A549 (cell line): ENCODE data around the gene CDKN2D. TPM values are rescaled to one million over a fixed set of nuclear protein-coding genes. Genes with fewer than 3 reads are reported as not detected.

ENCODE experiments used
- ATAC-seq, 2 experiments: fragments of 200-7000 bp in 1 of 2; fragments of >200 bp in 1 of 2; cut with Nextera tagmentation in 1 of 2; cut with Tn5 transposase in 1 of 2; 3 replicates each; pipeline versions ENCODE4 v1.8.0 to v1.9.1; 2018 to 2020; ENCODE audit warnings: mild to moderate bottlenecking in 1 of 2, moderate library complexity in 1 of 2
- CTCF ChIA-PET: fragments of 300-600 bp; sonication (Branson Sonifier 250); formaldehyde crosslinking; extraction: SDS; loops from one replicate; lab custom pipeline; 2021; ENCODE audit warnings: antibody characterized with exemption, inconsistent platforms; lab: Yijun Ruan, JAX
- POLR2A ChIA-PET: fragments of 350-600 bp; formaldehyde crosslinking; extraction: SDS; loops from one replicate; lab custom pipeline; 2021; ENCODE audit warnings: antibody characterized with exemption, inconsistent platforms; lab: Yijun Ruan, JAX
- DNase-seq, 2 experiments: peaks; one replicate each; pipeline versions ENCODE4 v3.0.0 to v3.0.0-alpha.2; 2011 to 2016; ENCODE audit warnings: low read depth in 1 of 2, low spot score in 1 of 2
- FAIRE-seq: peaks from 2 replicates; lab custom pipeline; 2011; peaks lifted over from hg19 to GRCh38; lab: Jason Lieb, UNC
- H3K27ac ChIP-seq, 2 experiments: fragments of >200 bp; sonication (Bioruptor Twin); formaldehyde crosslinking; 3 replicates each; pipeline ENCODE4 v1.5.1; 2016 to 2017
- H3K4me1 ChIP-seq: fragments of >200 bp; sonication (Bioruptor Twin); formaldehyde crosslinking; 3 replicates; pipeline ENCODE4 v1.6.1; 2016
- H3K4me2 ChIP-seq: fragments of >200 bp; sonication (Bioruptor Twin); formaldehyde crosslinking; 3 replicates; pipeline ENCODE4 v1.6.1; 2016
- H3K4me3 ChIP-seq: fragments of >200 bp; sonication (Bioruptor Twin); formaldehyde crosslinking; 3 replicates; pipeline ENCODE4 v1.5.1; 2016
- H3K9me3 ChIP-seq: fragments of >200 bp; sonication (Bioruptor Twin); formaldehyde crosslinking; 3 replicates; pipeline ENCODE4 v1.6.1; 2016
- ATOH8 ChIP-seq: fragments of 250-450 bp; sonication (Bioruptor Pico); IDR thresholded peaks from 2 replicates; pipeline ENCODE4 v1.5.0; 2020; ENCODE audit warnings: low read depth, mild to moderate bottlenecking, moderate library complexity
- BCL3 ChIP-seq: fragments of >200 bp; sonication (Bioruptor Twin); formaldehyde crosslinking; IDR thresholded peaks from 3 replicates; pipeline ENCODE4 v1.6.1; 2016
- CBX2 ChIP-seq: fragments of 200-600 bp; sonication (generic); IDR thresholded peaks from 2 replicates; pipeline ENCODE4 v1.6.1; 2016; ENCODE audit warnings: low read depth, mild to moderate bottlenecking, borderline replicate concordance
- CBX8 ChIP-seq: fragments of 200-600 bp; sonication (generic); IDR thresholded peaks from 2 replicates; pipeline ENCODE4 v1.6.1; 2016
- CEBPB ChIP-seq, 2 experiments: fragments of >200 bp in 1 of 2; sonication (Bioruptor Twin) in 1 of 2; formaldehyde crosslinking in 1 of 2; IDR thresholded peaks; 2 replicates each; pipeline ENCODE4 v1.6.1; 2012 to 2016
- CTCF ChIP-seq: fragments of >200 bp; sonication (Bioruptor Twin); formaldehyde crosslinking; IDR thresholded peaks from 3 replicates; pipeline ENCODE4 v1.5.1; 2016
- E2F6 ChIP-seq: IDR thresholded peaks from 2 replicates; pipeline ENCODE4 v1.6.1; 2012; ENCODE audit warnings: low read depth, borderline replicate concordance
- EHMT2 ChIP-seq: fragments of 200-600 bp; sonication (generic); IDR thresholded peaks from 2 replicates; pipeline ENCODE4 v1.6.1; 2016; ENCODE audit warnings: antibody characterized with exemption, low read depth, mild to moderate bottlenecking, moderate library complexity
- FOXS1 ChIP-seq: fragments of 250-450 bp; sonication (Bioruptor Pico); IDR thresholded peaks from 2 replicates; pipeline ENCODE4 v1.5.0; 2020; ENCODE audit warnings: mild to moderate bottlenecking, moderate library complexity
- HDAC2 ChIP-seq: fragments of 200-600 bp; sonication (generic); IDR thresholded peaks from 2 replicates; pipeline ENCODE4 v1.6.1; 2016
- HEYL ChIP-seq: fragments of 250-450 bp; sonication (Bioruptor Pico); IDR thresholded peaks from 2 replicates; pipeline ENCODE4 v1.8.0; 2021; ENCODE audit warnings: mild to moderate bottlenecking, moderate library complexity
- HOXA7 ChIP-seq: fragments of 250-450 bp; sonication (Bioruptor Pico); IDR thresholded peaks from 2 replicates; pipeline ENCODE4 v1.5.0; 2020; ENCODE audit warnings: mild to moderate bottlenecking, moderate library complexity
- HOXB13 ChIP-seq: fragments of 250-450 bp; sonication (Bioruptor Pico); IDR thresholded peaks from 2 replicates; pipeline ENCODE4 v1.5.0; 2020; ENCODE audit warnings: low read depth, mild to moderate bottlenecking, moderate library complexity
- JUNB ChIP-seq: fragments of >200 bp; sonication (Bioruptor Twin); formaldehyde crosslinking; IDR thresholded peaks from 2 replicates; pipeline ENCODE4 v1.6.1; 2016
- KDM1A ChIP-seq: fragments of 200-600 bp; sonication (generic); IDR thresholded peaks from 2 replicates; pipeline ENCODE4 v1.6.1; 2016; ENCODE audit warnings: low read depth, mild to moderate bottlenecking
- KDM5A ChIP-seq: fragments of 200-600 bp; sonication (generic); IDR thresholded peaks from 2 replicates; pipeline ENCODE4 v1.6.1; 2016; ENCODE audit warnings: antibody characterized with exemption, mild to moderate bottlenecking
- MAZ ChIP-seq: fragments of 150-350 bp; IDR thresholded peaks from 2 replicates; pipeline ENCODE4 v1.6.1; 2014; ENCODE audit warnings: antibody characterized with exemption, low read depth, low read length, borderline replicate concordance
- NPAS2 ChIP-seq: fragments of 250-450 bp; sonication (Bioruptor Pico); IDR thresholded peaks from 2 replicates; pipeline ENCODE4 v1.8.0; 2022; ENCODE audit warnings: mild to moderate bottlenecking, moderate library complexity, borderline replicate concordance
- POLR2AphosphoS2 ChIP-seq: conservative IDR thresholded peaks from 2 replicates; pipeline ENCODE4 v1.6.1; 2012; ENCODE audit warnings: low read length, improper control_type of control experiment, inconsistent platforms
- RAD21 ChIP-seq, 2 experiments: fragments of >200 bp in 1 of 2; sonication (Bioruptor Twin) in 1 of 2; formaldehyde crosslinking in 1 of 2; IDR thresholded peaks in 1 of 2; conservative IDR thresholded peaks in 1 of 2; 2 replicates in 1 of 2; 3 replicates in 1 of 2; pipeline ENCODE4 v1.6.1; 2012 to 2018; ENCODE audit warnings: inconsistent platforms in 1 of 2
- REST ChIP-seq: fragments of 200-600 bp; sonication (generic); IDR thresholded peaks from 2 replicates; pipeline ENCODE4 v1.6.1; 2016; ENCODE audit warnings: antibody characterized with exemption, mild to moderate bottlenecking, moderate library complexity
- SMC3 ChIP-seq: fragments of >200 bp; sonication (Bioruptor Twin); formaldehyde crosslinking; IDR thresholded peaks from 3 replicates; pipeline ENCODE4 v1.6.1; 2018; ENCODE audit warnings: inconsistent platforms
- TFCP2L1 ChIP-seq: fragments of 250-450 bp; sonication (Bioruptor Pico); IDR thresholded peaks from 2 replicates; pipeline ENCODE4 v1.5.0; 2021; ENCODE audit warnings: mild to moderate bottlenecking
- ZC3H11A ChIP-seq: fragments of 450-650 bp; IDR thresholded peaks from 2 replicates; pipeline ENCODE4 v1.6.1; 2014; ENCODE audit warnings: antibody characterized with exemption, mild to moderate bottlenecking
- ZNF302 ChIP-seq: fragments of 250-450 bp; sonication (Bioruptor Pico); IDR thresholded peaks from 2 replicates; pipeline ENCODE4 v1.9.0; 2021; ENCODE audit warnings: inconsistent platforms, mild to moderate bottlenecking, moderate library complexity
- WGBS: methylation state at CpG from one replicate; pipeline ENCODE4 v1.1.6; 2017; ENCODE audit errors: missing lambda C conversion rate; 5-methylcytosine and 5-hydroxymethylcytosine counted together
- polyA plus RNA-seq, 4 experiments: library from polyadenylated mRNA; depleted of rRNA in 3 of 4; stranded (reverse); fragments of >200 nt; fragmentation: RNase III in 1 of 4; extraction: RNeasy Plus Mini Kit Qiagen cat#74134 plus additional on column Dnase treatment in 1 of 4; gene quantifications; 2 replicates in 3 of 4; 3 replicates in 1 of 4; pipeline ENCODE4 v1.2.3, GENCODE V29; 2011 to 2017

Gene CDKN2D
- polyA plus RNA-seq, 2 of the 4 experiments (the other 2 are of a cell fraction), result 3.1 to 4.3 TPM

- DNase-seq (peak in 1 of 2 experiments; percentile 50), ATAC-seq (peak; percentile 1 to 51; a peak in 5 of 6 replicates), FAIRE-seq (no peak)
- POLR2A ChIA-PET, result no interaction called here
- peak overlapping the region; percentile 91 for H3K4me2 ChIP-seq
- no peaks in the 10 kb centered on the region for H3K9me3 ChIP-seq
- WGBS, result 47% methylated on average over 4 of the region's 58 CpGs
- H3K4me1 ChIP-seq, result peaks cover 28% of the 10 kb centered on the region
- CTCF ChIA-PET, result interaction anchor here (1.3 to 3.0 kb wide), 7 partner anchors 13 to 180 kb away, joined by 3 to 12 read pairs (median 6); no protein-coding TSS in a partner anchor
- TF ChIP-seq HDAC2 (no peak), RAD21 (conservative IDR thresholded peaks at IDR 0.05 in 1 of 2, IDR thresholded peaks at IDR 0.05 in 1 of 2) (no peak), CBX8 (no peak), KDM1A (no peak), ATOH8 (no peak), SMC3 (no peak), TFCP2L1 (CRISPR knock-in tag) (no peak), EHMT2 (no peak), NPAS2 (CRISPR knock-in tag) (no peak), BCL3 (no peak), CTCF (no peak), E2F6 (no peak), REST (no peak), FOXS1 (no peak), CBX2 (no peak), HOXB13 (no peak), ZNF302 (no peak)
- peak overlapping the region; percentile 68 to 89 for H3K27ac ChIP-seq
- H3K4me3 ChIP-seq, result peak overlapping the region; percentile 88
These were observed 535 bp downstream of the CDKN2D start for GRCh38 chr19:10568062-10568825.

GRCh38 chr19:10567656-10568055, 1.1 kb downstream of the CDKN2D start:
- POLR2A ChIA-PET, result no interaction called here
- FAIRE-seq, result no peak
- H3K27ac ChIP-seq, result no peak overlapping the region; a peak in 1 of 6 replicates

More at GRCh38 chr19:10567656-10568055, 1.1 kb downstream of the CDKN2D start:
- Histone ChIP-seq H3K4me2 (peak overlapping the region; percentile 91), H3K9me3 (no peaks in the 10 kb centered on the region), H3K4me1 (peaks cover 27% of the 10 kb centered on the region)
- CTCF ChIA-PET, result interaction anchor here (0.9 to 3.0 kb wide), 7 partner anchors 12 to 179 kb away, joined by 3 to 12 read pairs (median 6); no protein-coding TSS in a partner anchor
- no peak for ATAC-seq
- TF ChIP-seq ZC3H11A (no peak), HOXB13 (no peak), CEBPB (IDR thresholded peaks at IDR 0.05) (no peak), POLR2AphosphoS2 (no peak), JUNB (no peak), KDM5A (no peak), HOXA7 (CRISPR knock-in tag) (no peak), HEYL (no peak), CTCF (no peak), MAZ (no peak)
- TF ChIP-seq, all 56 proteins: peak for 0
- H3K4me3 ChIP-seq, result peak overlapping the region; percentile 88; the same call in 1 of the 3 replicates
- DNase-seq, result no peak
- WGBS, result 62% methylated on average over 5 of the region's 5 CpGs
